ENCODE data around the gene ZFPM1.

Gene ZFPM1

DNA sequence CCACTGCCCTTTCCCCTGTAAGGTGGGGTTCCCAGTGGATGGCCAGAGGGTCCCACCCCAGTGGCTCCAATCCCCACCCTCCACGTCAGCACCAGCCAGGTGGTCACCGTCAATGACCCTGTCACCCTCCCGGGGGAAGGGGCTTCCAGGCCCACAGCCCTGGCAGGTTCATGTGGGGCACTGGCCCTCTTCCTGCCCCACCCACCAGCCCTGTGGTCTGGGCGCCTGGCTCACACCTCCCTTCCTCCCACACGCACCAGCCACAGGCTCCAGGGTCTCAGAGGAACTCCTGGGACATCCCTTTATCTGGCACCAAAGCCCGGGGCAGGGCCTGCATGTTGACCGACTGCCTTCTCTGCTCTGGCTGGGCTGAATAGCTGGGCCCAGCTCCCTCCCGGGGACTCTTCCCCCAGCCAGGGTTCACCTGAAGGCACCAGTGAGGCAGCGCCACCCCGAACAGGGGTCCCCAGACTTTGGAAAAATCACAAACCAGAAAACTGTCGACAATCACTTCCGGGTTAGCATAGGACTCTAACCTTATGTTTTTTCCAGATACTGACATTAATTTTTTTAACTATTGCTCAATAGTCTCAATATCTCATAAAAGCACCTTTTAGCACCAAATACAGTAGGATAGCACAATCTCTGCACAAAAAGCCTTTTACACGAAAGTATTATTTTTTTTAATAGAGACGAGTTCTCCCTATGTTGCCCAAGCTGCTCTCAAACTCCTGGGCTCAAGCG lies 95.2 kb downstream of the ZFPM1 start:
- no peak for DNase-seq

DNA sequence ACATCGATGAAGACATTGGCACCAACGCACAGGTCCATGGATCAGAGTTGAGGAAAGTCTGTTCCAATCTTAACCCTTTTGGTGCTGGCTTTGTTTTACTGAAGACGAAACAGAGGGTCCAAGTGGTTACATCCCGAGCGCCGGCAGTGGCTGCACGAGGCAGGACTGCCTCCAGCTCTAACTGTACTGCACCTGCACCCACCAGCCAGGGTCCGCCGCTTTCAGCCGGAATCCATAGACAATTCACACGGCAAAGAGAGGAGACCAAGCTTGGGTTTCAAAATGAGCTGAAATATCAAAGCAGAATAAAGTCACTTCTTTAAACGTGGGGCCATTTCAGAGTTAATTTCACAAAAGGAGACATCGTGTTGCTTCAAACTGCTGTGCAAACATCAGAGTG lies 95.9 kb downstream of the ZFPM1 start:
- no peak for DNase-seq

DNA sequence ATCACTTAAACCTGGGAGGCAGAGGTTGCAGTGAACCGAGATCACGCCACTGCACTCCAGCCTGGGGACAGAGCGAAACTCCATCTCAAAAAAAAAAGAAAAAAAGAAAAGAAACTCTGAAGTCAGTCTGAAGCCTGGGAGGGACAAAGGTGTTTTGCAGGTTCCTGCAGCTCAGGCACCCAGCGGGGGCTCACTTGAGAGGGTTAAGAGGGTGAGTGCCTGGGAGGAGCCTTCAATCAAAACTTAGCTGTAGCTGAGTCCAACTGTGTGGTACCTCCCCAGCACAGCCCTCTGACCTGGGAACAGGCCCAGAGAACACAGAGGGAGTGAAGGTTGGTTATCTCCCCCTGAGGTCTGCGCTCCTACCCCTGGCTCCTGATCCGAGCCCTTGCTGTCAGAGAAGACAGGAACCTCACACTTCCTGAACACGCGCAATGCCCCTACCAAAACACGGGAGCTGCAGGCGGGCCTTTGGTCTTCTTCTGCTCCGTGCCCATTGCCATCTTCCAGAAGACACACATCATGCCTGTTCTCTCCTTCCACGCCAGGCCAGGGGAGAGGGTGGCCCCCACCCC lies 96.7 kb downstream of the ZFPM1 start:
- no peak for DNase-seq

DNA sequence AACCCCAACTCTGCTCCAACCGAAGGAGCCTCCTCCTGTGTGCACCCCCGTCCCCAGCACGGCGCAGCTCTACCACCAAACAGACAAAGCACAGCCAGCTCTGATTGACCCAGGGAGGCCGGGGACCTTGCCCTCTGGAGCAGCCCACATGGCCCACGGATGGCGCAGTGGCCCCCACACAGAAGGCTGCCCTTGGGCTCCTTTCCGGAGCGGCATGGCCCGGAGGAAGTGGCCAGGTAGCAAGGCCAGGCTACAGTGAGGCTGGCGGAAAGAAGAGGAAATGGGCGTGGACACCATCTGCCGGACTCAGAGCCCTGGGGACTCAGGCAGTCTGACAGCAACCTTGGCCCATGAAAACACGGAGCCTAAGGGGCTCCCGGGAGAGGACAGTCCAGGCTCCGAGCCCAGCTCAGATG lies 97.2 kb downstream of the ZFPM1 start:
- DNase-seq: no peak

DNA sequence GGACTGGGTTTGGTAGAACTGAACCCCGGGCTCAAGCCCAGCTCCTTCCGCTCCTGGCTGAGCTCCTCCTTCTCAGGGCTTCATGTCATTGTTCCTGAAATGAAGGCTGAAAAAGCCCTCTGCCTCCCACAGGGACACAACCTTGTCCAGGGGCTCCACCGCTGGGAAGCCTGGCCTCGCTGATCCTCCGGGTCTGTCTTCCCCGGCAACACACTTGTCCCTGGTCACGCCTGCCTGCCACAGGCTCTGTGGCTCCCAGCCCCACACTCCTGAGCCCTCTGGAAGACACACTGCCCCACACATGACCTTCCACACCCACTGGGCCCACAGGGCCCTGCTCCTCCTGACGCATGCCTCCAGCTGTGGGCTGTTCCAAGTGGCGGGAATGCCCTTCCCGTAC lies 99.1 kb downstream of the ZFPM1 start:
- no peak for DNase-seq

DNA sequence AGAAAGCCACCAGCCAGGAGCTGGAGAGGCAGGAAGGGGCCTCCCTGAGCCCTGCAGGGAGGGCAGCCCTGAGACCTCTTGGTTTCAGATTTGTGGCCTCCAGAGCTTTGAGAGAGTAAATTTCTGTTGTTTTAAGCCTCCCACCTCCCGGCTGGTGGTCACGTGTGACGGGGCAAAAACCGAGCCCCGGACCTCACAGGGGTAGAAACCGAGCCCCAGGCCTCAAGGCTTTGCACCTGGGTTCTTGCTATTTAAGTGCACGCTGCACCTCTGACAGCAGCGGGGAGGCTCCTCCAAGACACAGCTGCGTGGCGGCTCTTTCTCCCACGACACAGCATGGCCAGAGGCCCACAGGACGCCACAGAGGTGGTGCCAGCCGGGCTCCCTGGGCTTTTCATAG lies 99.7 kb downstream of the ZFPM1 start:
- no peak for DNase-seq

DNA sequence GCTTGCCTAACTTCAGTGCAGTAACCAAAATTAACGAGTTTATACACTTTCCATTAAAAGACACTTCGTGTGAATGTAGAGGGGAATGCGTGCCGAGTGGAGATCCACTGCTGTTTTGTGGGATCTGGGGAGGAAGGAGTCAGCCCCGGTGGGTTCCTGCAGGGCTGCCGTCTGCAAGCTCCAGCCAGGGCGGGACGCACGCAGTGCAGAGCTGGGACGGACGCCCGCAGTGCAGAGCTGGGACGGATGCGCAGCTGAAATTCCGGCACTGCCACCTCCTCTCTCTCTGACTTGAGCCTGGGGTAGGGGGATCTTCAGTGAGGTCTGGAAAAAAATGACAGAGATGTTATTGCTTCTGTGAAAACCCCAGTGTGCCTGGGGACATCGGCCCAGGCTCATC lies 100.7 kb downstream of the ZFPM1 start:
- DNase-seq: no peak

DNA sequence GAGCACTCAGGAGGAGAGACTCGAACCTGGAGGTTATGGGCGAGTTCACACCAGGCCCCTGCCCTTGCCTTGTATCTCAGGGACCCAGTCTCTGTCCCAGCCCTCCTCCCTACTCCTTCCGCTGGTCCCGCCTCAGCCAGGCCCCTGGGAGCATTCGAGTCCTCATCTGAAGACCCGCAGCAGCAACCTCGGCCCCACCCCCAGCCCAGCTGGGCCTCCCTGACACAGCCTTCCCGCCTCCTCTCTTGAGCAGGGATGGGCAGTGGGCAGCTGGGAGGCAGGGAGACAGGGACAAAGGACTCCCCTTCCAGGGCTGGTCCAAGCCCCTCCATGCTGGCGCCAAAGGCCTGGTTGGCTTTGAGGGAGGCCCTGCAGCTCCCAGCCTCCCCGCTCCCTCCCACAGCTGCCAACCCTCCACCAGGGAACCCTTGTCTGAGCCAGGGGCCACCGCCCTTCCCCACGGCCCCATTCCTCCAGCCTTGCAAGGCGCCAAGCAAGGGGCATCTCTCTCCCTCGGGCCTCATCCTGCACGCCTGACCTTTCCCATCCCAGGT lies 101.7 kb downstream of the ZFPM1 start:
- DNase-seq: no peak

DNA sequence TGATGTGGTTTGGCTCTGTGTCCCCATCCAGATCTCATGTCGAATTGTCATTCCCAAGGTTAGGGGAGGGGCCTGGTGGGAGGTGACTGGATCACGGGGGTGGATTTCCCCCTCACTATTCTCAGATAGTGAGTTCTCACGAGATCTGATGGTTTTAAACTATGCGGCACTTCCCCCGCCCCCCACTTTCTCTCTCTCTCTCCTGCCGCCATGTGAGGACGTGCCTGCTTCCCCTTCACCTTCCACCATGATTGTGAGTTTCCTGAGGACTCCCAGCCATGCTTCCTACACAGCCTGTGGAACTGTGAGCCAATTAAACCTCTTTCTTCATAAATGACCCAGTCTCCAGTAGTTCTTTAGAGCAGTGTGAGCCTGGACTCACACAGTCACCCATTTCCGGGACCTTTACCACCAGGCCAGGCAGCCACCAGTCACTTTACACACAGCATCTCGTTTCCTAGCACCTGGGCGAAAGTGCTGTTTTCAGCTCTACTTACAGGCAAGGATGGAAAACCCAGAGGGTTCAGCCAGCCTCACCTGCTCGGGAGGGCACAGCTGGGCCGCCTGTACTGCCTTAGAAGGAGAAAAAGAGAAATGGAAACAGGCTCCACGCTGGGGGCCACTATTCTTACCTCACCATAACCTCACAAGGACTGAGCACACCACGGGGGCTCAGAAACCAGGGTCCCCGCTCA lies 103.4 kb downstream of the ZFPM1 start:
- DNase-seq: no peak

DNA sequence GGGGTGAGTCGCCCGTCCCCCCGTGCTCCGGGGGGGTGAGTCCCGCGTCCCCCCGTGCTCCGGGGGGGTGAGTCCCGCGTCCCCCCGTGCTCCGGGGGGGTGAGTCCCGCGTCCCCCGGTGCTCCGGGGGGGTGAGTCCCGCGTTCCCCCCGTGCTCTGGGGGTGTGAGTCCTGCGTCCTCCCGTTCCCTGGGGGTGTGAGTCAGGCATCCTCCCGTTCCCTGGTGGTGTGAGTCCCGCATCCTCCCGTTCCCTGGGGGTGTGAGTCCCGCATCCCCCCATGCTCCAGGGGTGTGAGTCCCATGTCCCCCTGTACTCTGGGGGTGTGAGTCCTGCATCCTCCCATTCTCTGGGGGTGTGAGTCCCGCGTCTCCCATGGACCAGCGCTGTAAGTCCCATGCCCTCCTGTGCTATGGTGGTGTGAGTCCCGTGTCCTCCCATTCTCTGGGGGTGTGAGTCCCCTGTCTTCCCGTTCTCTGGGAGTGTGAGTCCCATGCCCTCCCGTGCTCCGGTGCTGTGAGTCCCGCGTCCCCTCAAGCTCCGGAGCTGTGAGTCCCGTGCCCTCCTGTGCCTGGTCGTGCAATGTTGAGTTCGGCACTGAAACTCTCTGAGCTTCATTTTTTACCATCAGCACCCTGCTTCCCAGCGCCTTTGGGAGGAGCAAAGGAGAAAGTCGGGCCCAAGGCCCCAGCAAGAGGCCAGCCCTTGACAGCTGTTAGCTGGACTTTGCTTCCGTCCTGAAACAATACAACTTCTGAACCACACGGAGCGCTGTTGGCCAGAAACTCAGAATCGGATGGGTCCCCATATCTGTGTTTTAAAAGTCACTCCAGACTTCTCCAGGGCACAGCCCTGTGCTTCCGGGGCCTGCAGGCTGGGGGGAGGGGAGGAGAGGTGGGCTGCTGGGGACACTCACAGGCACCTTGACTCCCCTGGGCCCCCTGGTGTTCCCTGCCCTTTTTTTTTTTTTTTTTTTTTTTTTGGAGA lies 105.7 kb downstream of the ZFPM1 start:
- DNase-seq: peak; percentile 39

DNA sequence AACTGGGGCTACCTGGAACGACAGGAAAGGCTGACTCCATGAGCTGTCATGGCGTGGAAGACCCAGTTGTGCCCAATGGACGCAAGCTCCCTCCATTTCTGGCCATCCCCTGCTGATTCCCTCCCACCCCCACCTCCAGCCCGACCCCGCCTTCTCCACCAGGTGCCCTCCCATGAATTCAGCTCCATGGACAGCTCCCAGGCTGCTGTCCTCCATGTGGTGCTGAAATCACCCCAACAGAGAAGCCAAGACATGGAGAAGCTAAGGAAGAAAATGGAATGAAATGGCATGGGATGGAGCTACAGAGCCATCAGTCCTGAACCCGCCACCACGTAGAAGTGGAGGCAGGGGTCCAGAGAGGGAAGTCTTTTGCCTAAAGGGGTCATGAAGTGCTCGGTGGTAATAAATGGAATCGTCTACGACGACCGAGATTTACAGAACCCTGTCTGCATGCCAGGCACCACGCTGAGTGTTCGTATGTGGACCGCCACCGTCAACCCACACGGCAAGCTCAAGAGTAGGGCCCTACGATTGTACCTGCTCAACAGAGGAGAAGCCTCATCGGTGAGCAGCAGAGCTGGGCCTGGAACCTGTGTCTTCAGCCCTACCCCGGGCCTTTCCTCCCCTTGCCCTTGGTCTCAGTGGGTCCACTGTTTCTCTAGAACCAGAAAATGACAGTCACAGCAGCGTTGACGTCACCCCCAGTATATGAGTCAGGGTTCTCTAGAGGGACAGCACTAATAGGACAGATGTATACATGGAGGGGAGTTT lies 107.8 kb downstream of the ZFPM1 start:
- no peak for DNase-seq

DNA sequence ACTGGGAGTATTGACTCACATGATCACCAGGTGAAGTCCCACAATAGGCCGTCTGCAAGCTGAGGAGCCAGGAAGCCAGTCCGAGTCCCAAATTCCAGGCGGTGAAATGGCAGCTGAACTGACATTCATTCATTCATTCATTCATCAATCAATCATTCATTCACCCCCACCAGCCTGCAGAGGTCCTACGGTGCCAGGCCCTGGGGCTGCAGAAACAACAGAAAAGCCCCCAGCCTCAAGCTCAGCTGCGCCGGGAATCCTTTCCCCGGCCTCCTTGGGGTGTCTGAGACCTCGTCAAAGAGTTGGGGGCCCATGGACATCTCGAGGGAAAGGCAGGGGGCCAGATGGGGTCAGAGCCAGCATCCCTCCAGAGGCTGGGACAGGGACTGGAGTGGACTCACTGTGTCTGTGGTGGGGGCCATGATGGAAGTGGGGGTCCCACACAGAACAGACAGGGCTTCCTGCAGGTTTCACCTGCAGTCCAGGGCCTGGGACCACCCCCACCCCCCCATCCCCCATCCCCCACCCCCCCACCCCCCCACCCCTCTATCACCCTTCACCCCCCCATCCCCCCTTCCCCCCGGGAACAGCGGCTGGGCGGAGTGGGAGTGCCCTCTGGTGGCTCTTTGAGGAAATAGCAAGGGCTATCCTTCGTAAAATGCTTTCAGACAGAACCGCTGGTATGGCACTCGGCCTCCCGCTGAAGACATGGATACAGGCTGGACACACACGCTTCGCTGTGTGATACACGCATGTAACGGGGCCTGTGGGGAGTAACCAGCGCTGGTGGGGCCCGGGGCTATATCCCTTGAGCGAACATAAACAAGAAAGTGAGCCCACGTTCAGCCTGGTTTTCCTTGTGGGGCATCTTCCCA lies 108.6 kb downstream of the ZFPM1 start:
- DNase-seq: no peak

DNA sequence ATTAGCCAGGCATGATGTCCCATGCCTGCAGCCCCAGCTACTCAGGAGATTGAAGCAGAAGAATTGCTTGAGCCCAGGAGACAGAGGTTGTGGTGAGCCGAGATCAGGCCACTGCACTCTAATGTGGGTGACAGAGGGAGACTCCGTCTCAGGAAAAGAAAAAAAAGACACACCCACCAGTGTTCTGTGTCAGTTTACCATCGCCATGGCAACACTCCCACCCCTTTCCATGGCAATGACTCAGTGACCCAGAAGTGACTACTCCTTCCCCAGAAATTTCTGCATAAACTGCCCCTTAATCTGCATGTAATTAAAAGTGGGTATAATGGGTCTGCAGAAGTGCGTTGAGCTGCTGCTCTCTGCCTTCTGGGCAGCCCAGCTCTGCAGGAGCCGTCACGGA lies 113.1 kb downstream of the ZFPM1 start:
- DNase-seq: no peak

DNA sequence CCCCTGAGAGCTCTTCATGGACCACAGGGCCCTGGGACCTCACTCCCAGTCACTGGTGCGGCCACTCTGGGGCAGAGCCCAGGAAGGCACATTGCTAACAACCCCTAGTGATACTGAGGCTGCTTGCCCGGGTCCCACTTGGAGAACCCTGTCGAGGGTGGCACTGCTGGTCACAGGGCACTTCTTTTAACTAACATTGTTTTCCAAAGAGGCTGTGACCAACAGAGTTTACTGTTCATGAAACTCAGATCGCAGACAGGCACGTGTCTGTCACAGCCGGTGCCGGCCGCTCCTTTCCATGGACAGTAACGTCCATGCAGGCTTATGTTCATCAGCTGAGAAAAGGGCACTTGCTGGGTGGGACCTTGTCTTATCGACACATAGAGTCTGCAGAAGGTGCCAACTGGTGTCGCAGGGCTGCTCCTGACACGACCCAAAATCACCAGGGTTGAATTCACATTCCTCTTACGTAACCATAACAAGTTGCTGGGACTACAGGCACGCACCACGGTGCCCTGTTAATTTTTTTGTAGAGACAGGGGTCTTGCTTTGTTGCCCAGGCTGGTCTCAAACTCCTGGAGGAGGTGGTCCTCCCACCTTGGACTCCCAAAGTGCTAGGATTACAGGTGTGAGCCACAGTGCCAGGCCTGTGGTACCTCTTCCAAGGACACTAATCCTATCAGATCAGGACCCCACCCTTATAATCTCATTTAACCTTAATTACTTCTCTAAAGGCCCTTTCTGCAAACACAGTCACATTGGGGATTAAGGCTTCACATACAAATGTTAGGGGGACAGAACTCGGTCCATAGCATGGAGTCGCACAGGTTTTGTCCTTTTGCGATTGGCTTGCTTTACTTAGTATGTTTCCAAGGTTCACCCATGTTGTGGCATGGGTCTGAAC lies 115.9 kb downstream of the ZFPM1 start:
- no peak for DNase-seq

DNA sequence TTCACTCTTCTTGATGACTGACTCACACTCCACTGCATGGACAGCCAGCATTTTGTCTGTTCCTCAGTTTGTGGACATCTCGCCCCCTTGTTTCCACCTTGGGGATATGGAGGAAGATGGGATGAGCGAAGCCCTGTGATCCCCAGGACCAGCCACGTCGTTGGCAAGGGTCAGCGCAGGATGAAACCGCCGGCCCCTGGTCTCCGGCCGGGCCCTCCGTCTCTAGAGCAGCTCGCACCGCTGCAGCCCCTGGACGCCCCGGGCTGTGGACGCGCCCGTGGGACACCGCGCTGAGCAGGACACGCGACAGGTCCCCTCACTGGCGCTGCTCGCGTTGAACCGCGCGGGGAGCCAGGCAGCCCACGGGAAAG lies 116.5 kb downstream of the ZFPM1 start:
- DNase-seq: no peak

DNA sequence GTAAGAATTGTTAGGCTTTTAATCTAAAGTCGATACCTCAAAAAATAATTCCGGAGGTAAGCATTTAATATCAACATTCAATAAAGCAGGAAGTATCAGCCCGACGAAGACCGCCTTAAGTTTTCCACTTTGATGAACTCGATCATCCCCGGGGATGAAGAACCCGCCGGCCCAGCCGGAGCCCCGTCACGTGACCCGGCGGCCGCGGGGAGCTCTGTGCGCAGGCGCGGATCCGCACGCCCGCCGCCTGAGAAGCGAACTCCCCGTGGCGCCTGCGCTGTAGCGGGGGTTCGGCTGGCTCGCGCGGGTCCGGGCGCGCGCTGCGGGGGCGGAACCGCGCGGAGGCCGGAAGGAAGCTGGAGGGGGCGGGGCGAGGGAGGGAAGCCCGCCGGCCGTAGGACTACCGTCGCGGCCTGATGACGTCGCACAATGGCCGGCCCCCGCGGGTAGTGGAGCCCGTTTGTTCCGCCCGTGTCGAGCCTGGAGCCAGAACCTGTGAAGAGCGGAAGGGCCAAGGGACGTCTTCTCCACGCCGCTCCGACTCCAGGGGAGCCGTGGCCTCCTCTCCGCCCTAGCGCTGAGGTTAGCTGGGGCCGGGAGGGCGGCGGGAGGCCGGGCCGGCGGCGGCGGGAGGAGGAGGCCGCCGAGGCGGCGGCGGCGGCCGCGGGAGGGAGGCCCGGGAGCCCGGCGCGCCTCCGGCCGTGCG lies 117.1 kb downstream of the ZFPM1 start, which contains the start of gene ZC3H18:
Gene ZC3H18 (plus strand): TSS at position 419 of the 706 bp plus-strand sequence. CDS start 6,721 bp downstream, outside the sequence.
- peak; percentile 30 for DNase-seq

DNA sequence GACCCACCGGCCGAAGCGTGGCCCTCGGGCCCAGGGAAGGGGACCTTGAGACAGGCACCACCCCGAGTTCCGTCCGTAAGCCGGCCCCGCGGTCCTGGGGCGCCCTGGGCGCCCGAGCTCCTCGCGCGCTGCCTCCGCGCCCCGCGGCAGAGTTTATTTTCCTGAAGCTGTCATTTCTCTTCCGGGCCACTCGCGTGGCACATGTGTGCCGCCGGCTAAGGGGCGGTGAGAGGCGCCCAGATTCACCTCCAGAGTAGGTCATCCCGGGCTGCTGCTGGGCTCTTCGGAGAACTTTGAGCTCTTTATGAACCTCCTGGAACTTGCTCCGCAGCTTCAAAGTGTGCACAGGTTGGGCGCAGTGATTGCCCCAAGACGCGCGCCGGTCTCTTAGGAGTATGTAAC lies 117.6 kb downstream of the ZFPM1 start:
- no peak for DNase-seq

DNA sequence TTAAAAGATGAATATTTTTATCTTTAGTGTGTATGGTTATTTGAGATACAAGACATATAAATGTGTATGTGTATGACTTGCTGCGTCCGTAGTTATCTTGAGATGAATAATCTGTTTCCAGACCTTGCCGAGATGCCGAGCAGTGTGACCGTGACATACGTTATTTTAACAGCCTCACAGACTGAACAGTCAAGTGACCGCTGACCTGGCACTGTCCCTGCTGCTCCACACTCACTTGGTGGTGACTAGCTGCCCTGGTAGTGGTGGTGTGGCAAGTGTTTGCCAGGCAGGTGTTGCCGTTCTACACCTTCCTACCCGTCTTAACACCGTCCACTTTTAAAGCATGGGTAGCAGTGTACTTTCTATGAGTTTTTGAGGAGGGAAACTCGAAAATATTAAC lies 122.2 kb downstream of the ZFPM1 start:
- no peak for DNase-seq

DNA sequence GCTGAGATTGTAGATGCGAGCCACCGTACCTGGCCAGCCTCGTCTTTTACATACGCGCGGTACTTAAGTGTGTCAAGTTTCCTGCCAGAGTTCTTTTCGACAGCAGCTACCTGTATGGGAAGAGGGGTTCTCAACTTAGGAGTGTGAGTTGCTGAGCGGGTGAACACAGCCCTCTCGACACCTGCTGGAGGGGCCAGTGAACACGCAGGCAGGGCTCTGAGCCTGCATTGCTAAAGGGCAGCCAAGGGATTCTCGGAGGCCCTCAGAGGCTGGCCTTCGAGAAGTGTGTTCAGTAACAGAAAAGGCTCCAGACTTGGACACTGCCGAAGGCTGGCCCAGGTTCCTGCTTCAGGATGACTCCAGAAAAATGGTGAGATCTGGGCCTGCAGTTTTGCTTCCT lies 123.2 kb downstream of the ZFPM1 start:
- no peak for DNase-seq
